ENCODE measurements around the gene CNR2. TPM values are rescaled to one million over a fixed set of nuclear protein-coding genes. Genes with fewer than 3 reads are reported as not detected.
A peak's percentile ranks its signal among the peaks of the same experiment; 100 is the strongest.

Gene CNR2
- total and polyA plus RNA-seq, 2 of the 4 experiments (the other 2 are of a cell fraction), result not detected

GRCh38 chr1:23867542-23867894, 45.6 kb downstream of the CNR2 start (continued):
- no peak for TF ChIP-seq CHD1 (IDR thresholded peaks at IDR 0.05; ENCODE audit: low read depth, low read length)
- no peak for TF ChIP-seq MAZ (IDR thresholded peaks at IDR 0.05; ENCODE audit: borderline replicate concordance, low read depth, low read length)

- Histone ChIP-seq H3K9me3 (ENCODE audit: control insufficient read depth, insufficient read depth, low read length) (no peaks in the 10 kb centered on the region), H3K23ac (ENCODE audit: low read depth, low read length) (no peak overlapping the region), H3K4ac (ENCODE audit: low read depth, low read length) (no peak overlapping the region), H2BK120ac (ENCODE audit: low read depth, low read length) (no peak overlapping the region), H4K20me1 (ENCODE audit: insufficient read depth, low read length) (no peaks in the 10 kb centered on the region), H3K56ac (ENCODE audit: extremely low read depth, insufficient read depth, low read length) (no peak overlapping the region), H3K36me3 (ENCODE audit: control insufficient read depth, insufficient read depth, low read length) (no peaks in the 10 kb centered on the region), H2AK5ac (ENCODE audit: low read depth, low read length) (no peak overlapping the region), H3K27ac (ENCODE audit: insufficient read depth, low read length) (no peak overlapping the region), H3K4me1 (ENCODE audit: control insufficient read depth, insufficient read depth, low read length) (no peaks in the 10 kb centered on the region), H3K27me3 (ENCODE audit: control insufficient read depth, insufficient read depth, low read length) (peaks cover 21% of the 10 kb centered on the region), H3K14ac (replicated peaks; ENCODE audit: low read depth, low read length) (no peak overlapping the region), H2BK15ac (ENCODE audit: low read depth, low read length) (no peak overlapping the region), H2AFZ (replicated peaks; ENCODE audit: low read length, poor library complexity) (no peak overlapping the region), H3K4me2 (ENCODE audit: low read depth, low read length) (no peak overlapping the region), H4K91ac (ENCODE audit: insufficient read depth, low read depth, low read length) (no peak overlapping the region), H3K4me3 (ENCODE audit: insufficient read depth, low read depth, low read length) (no peak overlapping the region), H4K8ac (ENCODE audit: low read depth in 2 of 2, low read length in 2 of 2) (no peak overlapping the region), H2BK5ac (ENCODE audit: low read depth, low read length, poor library complexity, severe bottlenecking) (no peak overlapping the region), H4K5ac (ENCODE audit: low read depth, low read length) (no peak overlapping the region), H3K79me1 (ENCODE audit: low read depth in 1 of 2, low read length in 2 of 2) (no peaks in the 10 kb centered on the region), H3K9ac (ENCODE audit: low read depth, low read length) (no peak overlapping the region), H2AK9ac (replicated peaks; ENCODE audit: low read depth, low read length, poor library complexity) (no peak overlapping the region), H3K18ac (ENCODE audit: low read depth, low read length) (no peak overlapping the region), H2BK20ac (ENCODE audit: low read depth, low read length) (no peak overlapping the region), H3K9me1 (ENCODE audit: insufficient read depth, low read length) (no peaks in the 10 kb centered on the region)
- no peak for TF ChIP-seq ELK1 (IDR thresholded peaks at IDR 0.05; ENCODE audit: borderline replicate concordance, low read depth, low read length)
- TF ChIP-seq CHD1 (IDR thresholded peaks at IDR 0.05; ENCODE audit: low read depth, low read length), result no peak
- TF ChIP-seq RCOR1 (IDR thresholded peaks at IDR 0.05; ENCODE audit: insufficient replicate concordance, low read length), result no peak
- TF ChIP-seq SMC3 (IDR thresholded peaks at IDR 0.05; ENCODE audit: low read depth, low read length), result no peak
- TF ChIP-seq CTCF (conservative IDR thresholded peaks at IDR 0.05; ENCODE audit: low read depth, low read length), result no peak
- no peak for TF ChIP-seq CEBPB (IDR thresholded peaks at IDR 0.05; ENCODE audit: low read depth, low read length)
- TF ChIP-seq RAD21 (IDR thresholded peaks at IDR 0.05; ENCODE audit: low read length), result no peak
- 90% methylated on average over 2 of the region's 4 CpGs; no CpG with 5 or more reads in 1 of the 2 experiments for WGBS, 2 experiments (ENCODE audit: extremely low coverage in 2 of 2, insufficient read length in 1 of 2)
- ChIA-PET POLR2A (ENCODE audit: unreplicated experiment) (interaction anchor here (0.6 kb wide), 1 partner anchor 174 kb away, joined by 3 read pairs; no protein-coding TSS in a partner anchor), CTCF (no interaction called here)
- in situ Hi-C loops (cut with MboI; ENCODE audit: low sequenced_read_pairs) (no loop called here), dilution Hi-C loops (cut with HindIII; ENCODE audit: low sequenced_read_pairs, unreplicated experiment) (no loop called here), intact Hi-C loops (cut with micrococcal nuclease) (no loop called here)
- BruUV-seq (replicated peaks), result no TSS peak
- DNase-seq (peak; percentile 18), ATAC-seq (ENCODE audit: low read depth) (no peak)
Measured at GRCh38 chr1:23865543-23865930, 47.6 kb downstream of the CNR2 start.
